ENCODE results near the gene PTPRZ1.

GRCh38 chr7:121824276-121824675 lies 48.7 kb upstream of the PTPRZ1 start:
- no peak for TF ChIP-seq CTCF (IDR thresholded peaks at IDR 0.05 in 4 of 5, conservative IDR thresholded peaks at IDR 0.05 in 1 of 5)
- TF ChIP-seq POLR2A (IDR thresholded peaks at IDR 0.05): no peak
